ENCODE measurements around the gene RFX5.

Gene RFX5

GRCh38 chr1:151325646-151326429 lies 21.2 kb downstream of the RFX5 start:
- in situ Hi-C loops (cut with HindIII; ENCODE audit: low sequenced_read_pairs), result loop anchor here (10.0 kb wide), 1 partner anchor 81 kb away; no protein-coding TSS in a partner anchor

GRCh38 chr1:151325231-151325630 lies 21.8 kb downstream of the RFX5 start:
- in situ Hi-C loops (cut with HindIII; ENCODE audit: low sequenced_read_pairs), result loop anchor here (10.0 kb wide), 1 partner anchor 80 kb away; no protein-coding TSS in a partner anchor

DNA sequence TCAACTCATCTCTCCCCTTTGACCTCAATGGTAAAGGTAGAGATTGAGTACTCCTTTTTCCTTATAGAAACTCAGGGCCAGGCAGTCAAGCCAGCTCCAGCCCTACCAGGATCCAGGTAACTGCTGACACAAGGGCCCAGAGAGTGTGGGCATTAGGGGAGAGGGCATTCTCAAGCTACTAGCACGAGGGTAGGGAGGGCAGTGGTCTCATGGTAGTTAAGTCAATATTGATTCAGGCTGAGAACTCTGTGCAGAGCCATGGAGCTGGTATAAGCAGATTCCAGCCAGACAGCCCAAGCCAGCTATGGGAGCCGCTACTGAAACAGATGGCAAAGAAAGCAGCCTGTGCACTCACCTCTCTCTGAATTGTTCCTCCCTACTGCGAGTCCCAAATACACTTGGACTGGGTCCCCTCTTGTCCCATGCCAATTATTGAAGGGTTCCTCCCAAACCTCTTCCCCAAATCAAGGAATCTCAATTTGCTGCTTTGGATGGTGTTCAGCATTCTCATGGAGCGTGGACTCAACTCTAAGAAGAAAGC lies 22.6 kb downstream of the RFX5 start:
- in situ Hi-C loops (cut with HindIII; ENCODE audit: low sequenced_read_pairs), result loop anchor here (5.0 to 10.0 kb wide), 2 partner anchors 42 to 80 kb away; partner anchors contain the start of gene ZNF687

DNA sequence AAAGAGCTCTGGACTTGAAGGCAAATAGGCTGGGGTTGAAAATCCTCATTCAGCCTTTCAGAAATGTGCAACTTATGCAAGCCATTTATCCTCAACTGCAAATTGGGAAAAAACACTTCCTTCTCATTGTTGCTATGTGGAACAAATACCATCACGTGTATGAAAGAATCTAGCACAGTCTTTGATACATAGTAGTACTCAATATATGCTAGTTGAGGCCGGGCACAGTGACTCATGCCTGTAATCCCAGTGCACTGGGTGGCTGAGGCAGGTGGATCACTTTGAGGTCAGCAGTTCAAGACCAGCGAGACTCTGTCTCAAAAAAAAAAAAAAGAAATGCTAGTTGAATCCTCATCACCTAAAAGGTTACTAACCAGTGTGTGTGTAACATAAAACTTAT lies 28.1 kb downstream of the RFX5 start:
- in situ Hi-C loops (cut with HindIII; ENCODE audit: low sequenced_read_pairs), result loop anchor here (10.0 kb wide), 1 partner anchor 86 kb away; no protein-coding TSS in a partner anchor

DNA sequence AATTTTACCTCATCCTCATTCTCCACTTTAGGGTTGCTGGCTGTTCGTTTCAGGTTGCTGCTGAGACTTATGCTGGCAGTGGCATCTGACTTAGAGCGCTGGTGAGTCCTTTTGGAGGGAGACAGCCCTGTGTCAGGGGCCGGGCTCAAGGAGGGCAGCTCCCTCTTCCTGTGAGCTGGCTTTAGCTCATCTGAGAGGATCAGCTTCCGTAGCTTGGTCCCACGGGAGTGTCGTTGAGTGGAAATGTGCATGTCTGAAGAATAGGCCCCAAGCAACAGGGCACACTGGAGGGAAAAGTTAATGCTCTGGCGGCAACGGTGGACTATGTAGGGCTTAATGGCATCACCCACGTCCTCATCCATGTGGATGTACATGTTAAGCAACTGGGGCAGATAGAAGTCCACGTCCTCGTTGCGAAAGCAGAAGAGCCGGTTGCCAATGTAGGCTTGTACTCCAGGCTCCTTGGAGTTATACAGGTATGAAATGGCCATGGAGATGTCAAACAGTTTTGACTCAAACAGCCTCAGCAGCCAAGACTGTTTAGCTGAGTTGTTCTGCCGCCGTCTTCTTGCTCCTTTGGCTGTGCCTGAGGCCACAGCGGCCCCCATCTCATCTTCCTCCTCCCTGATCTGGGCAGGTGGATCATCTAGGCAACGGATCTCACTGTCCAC lies 31.4 kb downstream of the RFX5 start:
- in situ Hi-C loops (cut with HindIII; ENCODE audit: low sequenced_read_pairs), result loop anchor here (10.0 kb wide), 1 partner anchor 89 kb away; no protein-coding TSS in a partner anchor

DNA sequence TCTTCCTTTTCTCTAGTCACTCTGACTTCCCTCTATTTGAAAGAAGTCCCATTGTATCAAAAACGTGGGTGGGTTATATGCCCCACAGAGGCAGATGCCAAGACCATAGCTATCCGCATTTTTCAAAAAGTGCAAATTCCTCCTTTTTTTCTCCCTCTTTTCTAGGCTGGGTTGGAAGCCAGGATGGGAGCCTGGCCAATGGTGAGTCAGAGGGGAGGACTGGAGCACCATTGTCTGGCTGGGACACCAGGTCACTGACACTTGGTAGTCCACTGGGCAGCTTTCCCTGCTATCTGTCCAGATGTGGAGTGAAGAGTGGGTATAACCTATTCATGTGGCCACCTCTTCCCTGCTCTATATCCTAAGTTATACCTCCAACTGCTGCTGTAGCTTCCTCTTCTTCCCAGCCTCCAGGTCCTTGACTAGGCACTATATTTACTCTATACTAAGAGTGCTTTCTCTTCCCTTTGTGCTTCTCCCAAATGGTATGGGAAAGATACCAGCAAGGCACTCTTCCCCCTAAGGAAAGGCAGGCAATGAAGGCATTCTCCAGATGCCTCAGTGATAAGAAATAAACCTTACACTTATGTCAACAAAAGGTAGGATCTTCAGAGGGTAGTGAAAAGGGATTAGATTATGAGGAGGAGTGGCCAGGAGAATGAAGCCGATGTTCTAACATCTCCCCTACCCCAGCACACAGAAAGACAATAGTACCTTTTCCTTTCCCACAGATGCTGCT lies 32.7 kb downstream of the RFX5 start:
- in situ Hi-C loops (cut with HindIII; ENCODE audit: low sequenced_read_pairs), result loop anchor here (10.0 kb wide), 1 partner anchor 90 kb away; no protein-coding TSS in a partner anchor

DNA sequence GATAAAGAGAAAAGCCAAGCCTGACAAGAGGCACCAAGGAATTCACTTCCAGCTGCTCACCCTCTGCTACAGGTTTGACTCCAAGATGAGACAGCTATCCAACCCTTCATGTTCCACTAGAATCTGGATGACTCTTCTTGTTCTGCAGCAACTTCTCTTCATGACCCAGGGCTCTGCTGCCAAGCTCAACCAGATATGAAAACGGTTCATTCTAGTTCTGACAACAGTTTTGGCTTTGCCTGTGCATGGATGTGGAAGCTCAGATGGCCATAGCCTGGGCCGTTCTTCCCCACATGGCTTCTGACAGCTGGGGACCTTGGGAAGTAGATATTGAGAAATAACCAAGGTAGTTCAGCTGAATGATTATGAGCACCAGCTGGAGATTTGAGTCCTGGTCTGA lies 33.6 kb downstream of the RFX5 start:
- in situ Hi-C loops (cut with HindIII; ENCODE audit: low sequenced_read_pairs), result loop anchor here (10.0 kb wide), 1 partner anchor 91 kb away; no protein-coding TSS in a partner anchor

DNA sequence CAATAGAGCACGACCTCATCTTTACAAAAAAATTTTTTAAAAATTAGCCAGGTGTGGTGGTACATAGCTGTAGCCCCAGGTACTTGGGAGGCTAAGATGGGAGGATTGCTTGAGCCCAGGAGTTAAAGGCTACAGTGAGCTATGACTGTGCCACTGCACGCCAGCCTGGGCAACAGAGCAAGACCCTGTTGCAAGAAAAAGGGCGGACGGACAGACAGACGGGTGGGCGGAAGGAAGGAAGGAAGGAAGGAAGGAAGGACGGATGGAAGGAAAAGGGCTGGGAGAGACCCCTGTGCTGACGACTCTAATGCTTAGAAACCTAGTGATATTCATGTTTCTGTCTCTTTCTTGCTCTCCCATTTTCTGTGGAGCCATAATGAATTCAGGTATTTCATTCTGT lies 34.2 kb downstream of the RFX5 start:
- in situ Hi-C loops (cut with HindIII; ENCODE audit: low sequenced_read_pairs), result loop anchor here (10.0 kb wide), 1 partner anchor 92 kb away; no protein-coding TSS in a partner anchor

DNA sequence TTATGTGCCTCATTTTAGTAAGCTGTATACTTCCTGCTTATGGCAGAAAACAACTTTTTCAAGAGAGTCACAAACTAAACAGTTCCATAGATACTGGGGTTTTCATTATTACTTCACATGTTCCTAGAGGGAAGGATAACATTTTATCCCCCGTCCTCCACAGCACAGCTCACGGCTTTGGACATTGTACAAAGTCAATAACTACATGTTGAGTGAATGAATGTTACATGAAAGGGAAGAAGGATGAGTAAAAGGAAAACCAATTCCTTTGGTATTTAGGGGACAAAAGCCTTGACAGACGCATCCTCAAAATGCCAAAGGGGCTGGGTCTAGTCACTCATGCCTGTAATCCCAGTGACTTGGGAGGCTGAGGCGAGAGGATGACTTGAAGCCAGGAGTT lies 34.6 kb downstream of the RFX5 start:
- in situ Hi-C loops (cut with HindIII; ENCODE audit: low sequenced_read_pairs), result loop anchor here (10.0 kb wide), 1 partner anchor 92 kb away; no protein-coding TSS in a partner anchor

DNA sequence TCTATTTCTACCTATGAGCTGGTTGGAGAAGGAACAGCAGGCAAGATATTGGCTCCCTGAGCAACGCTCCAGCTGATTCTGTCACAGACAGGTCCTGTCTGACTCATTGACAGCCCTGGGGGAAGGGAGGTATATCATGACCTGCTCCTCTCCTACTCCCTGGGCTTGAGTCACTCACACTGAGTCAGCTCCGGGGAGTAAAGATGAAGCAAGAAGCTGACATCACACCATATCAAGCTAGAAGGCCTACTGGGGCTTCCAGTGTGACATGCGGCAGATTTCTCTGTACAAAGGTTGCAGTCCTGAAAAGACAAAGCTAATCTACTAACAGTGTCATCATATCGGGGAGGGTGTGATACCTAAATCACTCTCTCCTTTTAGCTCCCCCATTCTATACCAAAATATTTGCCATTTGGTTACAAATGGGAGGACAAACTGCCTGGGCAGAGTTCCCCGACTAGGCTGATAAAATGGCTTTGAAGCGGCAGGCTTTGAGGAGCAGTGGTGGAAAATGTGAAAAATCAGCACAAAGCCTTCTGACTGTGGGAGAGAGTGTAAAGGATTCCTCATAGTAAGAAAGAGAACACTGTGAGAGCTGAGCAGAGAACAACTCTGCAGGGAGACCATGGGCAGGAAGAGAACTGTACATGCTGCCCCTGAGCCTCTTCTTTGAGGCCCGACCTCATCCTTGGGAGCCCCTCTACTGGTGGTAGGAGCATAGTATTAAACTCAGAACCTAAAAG lies 35.3 kb downstream of the RFX5 start:
- in situ Hi-C loops (cut with HindIII; ENCODE audit: low sequenced_read_pairs), result loop anchor here (10.0 kb wide), 1 partner anchor 93 kb away; no protein-coding TSS in a partner anchor

GRCh38 chr1:151311011-151311410 lies 36.0 kb downstream of the RFX5 start:
- in situ Hi-C loops (cut with HindIII; ENCODE audit: low sequenced_read_pairs), result loop anchor here (10.0 kb wide), 1 partner anchor 94 kb away; no protein-coding TSS in a partner anchor

DNA sequence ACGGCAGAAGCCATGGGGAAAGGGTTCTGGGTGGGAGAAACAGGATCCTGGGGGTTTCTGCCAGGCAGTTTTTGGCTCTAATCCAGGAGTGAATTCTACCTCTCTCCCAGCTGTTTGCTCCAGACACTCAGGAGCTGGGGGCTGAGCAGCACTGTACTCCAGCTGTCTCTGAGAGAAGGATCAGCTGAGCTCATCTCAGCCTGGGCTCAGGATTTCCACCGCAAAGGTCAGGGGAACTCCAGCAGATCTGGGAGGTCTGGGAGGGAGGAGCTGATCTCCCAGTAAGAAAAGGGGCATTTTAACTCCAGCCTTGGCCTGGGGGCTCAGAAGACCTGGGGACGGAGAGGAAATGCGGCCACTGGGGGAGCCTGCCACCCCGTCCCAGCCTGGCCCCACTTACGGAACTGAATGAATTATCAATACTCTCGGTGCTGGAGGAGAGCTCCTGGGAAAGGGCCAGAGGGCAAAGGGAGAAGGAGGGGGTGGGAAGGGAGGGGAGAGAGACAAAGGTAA lies 37.2 kb downstream of the RFX5 start:
- in situ Hi-C loops (cut with HindIII; ENCODE audit: low sequenced_read_pairs), result loop anchor here (10.0 kb wide), 1 partner anchor 95 kb away; no protein-coding TSS in a partner anchor

- in situ Hi-C loops (cut with HindIII; ENCODE audit: low sequenced_read_pairs), result no loop called here
Observed at GRCh38 chr1:151294742-151295462, 52.1 kb downstream of the RFX5 start.

DNA sequence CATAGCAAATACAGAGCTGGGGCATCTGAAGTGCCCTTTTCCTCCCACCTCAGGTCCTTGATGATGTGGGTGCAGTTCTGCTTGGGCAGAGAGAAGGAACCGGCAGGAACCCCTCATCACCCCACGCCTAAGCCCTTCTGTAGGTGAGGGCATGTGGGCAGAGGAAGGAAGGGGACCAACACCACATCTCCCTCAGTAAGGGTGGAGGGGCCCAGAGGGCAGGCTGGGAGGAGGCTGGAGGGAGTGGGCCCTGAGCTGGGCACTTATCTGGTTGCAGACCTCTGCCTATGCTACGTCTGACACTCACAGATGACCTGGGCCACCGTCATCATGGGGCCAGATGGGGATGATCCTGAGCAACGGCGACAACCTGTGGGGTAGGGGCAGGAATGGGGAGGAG lies 54.0 kb downstream of the RFX5 start:
- in situ Hi-C loops (cut with HindIII; ENCODE audit: low sequenced_read_pairs), result no loop called here

DNA sequence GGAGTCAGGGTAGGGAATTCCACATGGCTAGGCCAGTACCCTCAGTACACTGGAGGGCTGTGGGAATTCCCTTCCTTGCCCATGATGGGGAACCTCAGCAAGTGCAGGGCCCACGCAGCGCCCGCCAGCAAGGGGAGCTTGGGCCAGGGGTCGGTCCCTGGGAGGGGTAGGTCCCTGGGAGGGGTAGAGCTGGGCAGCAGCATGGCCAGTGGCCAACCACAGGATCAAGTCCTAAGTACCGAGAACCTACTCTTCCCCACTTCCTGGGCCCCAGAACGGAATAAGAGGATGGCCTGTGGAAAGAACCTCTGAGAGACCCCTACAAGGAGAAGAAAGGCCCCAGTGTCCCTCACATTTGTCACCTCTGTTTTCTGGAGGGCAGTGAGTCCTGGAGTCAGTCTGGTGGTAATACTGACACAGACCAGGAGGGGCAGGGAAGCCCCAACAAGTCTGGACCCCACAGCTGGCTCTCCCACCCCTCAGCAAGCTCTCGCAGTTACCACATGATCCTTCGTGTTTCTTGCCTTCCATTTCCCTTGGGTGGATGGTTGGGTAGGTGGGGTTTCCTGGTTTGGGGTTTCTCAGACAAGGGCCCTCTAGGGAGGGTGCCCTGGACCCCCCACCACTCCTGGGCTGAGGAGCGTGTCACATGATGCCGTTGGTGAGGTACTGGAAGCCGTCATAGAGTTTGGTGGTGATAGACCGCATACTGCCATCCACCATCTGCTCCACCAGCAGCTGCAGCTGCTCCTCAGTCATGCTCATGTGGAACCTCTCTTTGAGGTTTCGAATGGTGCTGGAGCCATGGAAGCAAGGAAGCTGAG lies 54.6 kb downstream of the RFX5 start:
- in situ Hi-C loops (cut with HindIII; ENCODE audit: low sequenced_read_pairs), result no loop called here

DNA sequence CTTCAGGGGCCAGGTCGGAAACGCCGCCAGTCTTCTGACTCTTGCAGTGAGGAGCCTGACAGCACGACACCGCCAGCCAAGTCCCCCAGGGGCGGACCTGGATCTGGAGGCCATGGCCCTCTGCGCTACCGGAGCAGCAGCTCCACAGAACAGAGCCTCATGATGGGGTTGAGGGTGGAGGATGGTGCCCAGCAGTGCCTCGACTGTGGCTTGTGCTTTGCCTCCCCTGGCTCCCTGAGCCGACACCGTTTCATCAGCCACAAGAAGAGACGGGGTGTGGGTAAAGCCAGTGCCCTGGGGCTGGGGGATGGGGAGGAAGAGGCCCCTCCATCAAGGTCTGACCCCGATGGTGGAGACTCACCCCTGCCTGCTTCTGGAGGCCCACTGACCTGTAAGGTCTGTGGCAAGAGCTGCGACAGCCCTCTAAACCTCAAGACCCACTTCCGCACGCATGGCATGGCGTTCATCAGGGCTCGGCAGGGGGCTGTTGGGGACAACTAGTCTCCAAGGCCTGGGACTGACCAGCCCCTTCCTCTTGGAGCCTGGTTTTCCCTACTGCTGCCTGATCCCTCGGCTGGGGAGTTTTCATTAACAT lies 56.2 kb downstream of the RFX5 start:
- in situ Hi-C loops (cut with HindIII; ENCODE audit: low sequenced_read_pairs), result no loop called here
